BE2C (cell line): ENCODE data around the gene RBMS2.

Source experiments
- DNase-seq: peaks from one replicate; pipeline ENCODE4 v3.0.0-alpha.2; 2020
- H3K27me3 ChIP-seq: fragments of 250-450 bp; sonication (Bioruptor Pico); 2 replicates; pipeline ENCODE4 v1.5.1; 2020; ENCODE audit warnings: mild to moderate bottlenecking
- H3K36me3 ChIP-seq: fragments of 250-450 bp; sonication (Bioruptor Pico); 2 replicates; pipeline ENCODE4 v1.5.1; 2020; ENCODE audit warnings: mild to moderate bottlenecking
- H3K4me1 ChIP-seq: fragments of 250-450 bp; sonication (Bioruptor Pico); 2 replicates; pipeline ENCODE4 v1.5.1; 2020
- H3K4me3 ChIP-seq: 2 replicates; pipeline ENCODE4 v1.5.1; 2011; ENCODE audit warnings: low read depth, low read length
- H3K9me3 ChIP-seq: fragments of 250-450 bp; sonication (Bioruptor Pico); 2 replicates; pipeline ENCODE4 v1.5.1; 2020
- TF ChIP-seq, protein P1 (sequence below): IDR thresholded peaks from 2 replicates; pipeline ENCODE4 v1.5.1; 2012; ENCODE audit warnings: mild to moderate bottlenecking, low read depth, low read length

RBMS2 gene

DNA sequence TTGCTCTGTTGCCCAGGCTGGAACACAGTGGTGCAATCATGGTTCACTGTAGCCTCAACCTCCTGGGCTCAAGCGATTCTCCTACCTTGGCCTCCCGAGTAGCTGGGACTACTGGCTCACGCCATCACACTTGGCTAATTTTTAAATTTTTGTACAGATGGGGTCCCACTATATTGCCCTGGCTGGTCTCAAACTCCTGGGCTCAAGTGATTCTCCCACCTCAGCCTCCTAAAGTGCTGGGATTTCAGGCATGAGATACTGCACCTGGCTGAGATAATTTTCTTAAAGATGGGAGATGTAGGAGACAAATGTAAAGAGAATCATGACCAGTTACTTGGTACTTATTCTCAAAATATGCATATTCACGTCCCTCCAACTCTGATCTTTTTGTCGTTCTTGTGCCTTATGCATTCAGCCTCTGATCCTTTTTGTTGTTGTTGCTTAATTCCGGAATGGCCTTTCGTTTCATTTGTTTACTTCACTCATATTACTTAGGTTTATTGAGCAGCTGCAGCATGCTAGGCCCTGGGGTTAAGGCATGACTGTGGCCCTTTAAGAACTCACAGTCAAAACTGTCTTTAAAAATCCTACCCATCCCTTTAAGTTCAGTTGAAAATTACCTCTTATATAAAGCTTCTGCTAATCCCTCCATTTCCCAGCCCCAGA lies 8.9 kb downstream of the RBMS2 start:
- Histone ChIP-seq H3K4me3 (no peak overlapping the region), H3K9me3 (no peaks in the 10 kb centered on the region), H3K27me3 (no peaks in the 10 kb centered on the region), H3K36me3 (no peaks in the 10 kb centered on the region; the same call in 1 of the 2 replicates), H3K4me1 (no peaks in the 10 kb centered on the region)
- no peak for DNase-seq
- TF ChIP-seq, protein P1, sequence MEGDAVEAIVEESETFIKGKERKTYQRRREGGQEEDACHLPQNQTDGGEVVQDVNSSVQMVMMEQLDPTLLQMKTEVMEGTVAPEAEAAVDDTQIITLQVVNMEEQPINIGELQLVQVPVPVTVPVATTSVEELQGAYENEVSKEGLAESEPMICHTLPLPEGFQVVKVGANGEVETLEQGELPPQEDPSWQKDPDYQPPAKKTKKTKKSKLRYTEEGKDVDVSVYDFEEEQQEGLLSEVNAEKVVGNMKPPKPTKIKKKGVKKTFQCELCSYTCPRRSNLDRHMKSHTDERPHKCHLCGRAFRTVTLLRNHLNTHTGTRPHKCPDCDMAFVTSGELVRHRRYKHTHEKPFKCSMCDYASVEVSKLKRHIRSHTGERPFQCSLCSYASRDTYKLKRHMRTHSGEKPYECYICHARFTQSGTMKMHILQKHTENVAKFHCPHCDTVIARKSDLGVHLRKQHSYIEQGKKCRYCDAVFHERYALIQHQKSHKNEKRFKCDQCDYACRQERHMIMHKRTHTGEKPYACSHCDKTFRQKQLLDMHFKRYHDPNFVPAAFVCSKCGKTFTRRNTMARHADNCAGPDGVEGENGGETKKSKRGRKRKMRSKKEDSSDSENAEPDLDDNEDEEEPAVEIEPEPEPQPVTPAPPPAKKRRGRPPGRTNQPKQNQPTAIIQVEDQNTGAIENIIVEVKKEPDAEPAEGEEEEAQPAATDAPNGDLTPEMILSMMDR = no peak

DNA sequence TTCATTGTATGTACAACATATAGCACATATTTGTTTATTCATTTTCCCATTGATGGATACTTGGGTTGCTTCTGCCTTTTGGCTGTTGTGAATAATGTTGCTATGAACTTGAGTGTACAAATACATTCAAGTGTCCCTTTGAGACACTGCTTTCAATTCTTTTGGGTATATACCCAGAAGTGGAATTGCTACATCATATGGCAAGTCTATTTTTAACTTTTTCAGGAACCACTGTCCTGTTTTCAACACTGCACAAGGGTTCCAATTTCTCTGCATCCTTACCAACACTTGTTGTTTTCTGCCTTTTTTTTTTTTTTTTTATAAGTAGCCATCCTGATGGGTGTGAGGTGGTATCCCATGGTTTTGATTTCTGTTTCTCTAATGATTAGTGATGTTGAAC lies 15.9 kb downstream of the RBMS2 start:
- TF ChIP-seq, protein P1 = no peak
- no peaks in the 10 kb centered on the region for H3K36me3 ChIP-seq
- no peaks in the 10 kb centered on the region for H3K9me3 ChIP-seq
- no peaks in the 10 kb centered on the region; the same call in 1 of the 2 replicates for H3K27me3 ChIP-seq
- no peak overlapping the region for H3K4me3 ChIP-seq
- DNase-seq = no peak
- peaks cover 5% of the 10 kb centered on the region; the same call in 1 of the 2 replicates for H3K4me1 ChIP-seq

DNA sequence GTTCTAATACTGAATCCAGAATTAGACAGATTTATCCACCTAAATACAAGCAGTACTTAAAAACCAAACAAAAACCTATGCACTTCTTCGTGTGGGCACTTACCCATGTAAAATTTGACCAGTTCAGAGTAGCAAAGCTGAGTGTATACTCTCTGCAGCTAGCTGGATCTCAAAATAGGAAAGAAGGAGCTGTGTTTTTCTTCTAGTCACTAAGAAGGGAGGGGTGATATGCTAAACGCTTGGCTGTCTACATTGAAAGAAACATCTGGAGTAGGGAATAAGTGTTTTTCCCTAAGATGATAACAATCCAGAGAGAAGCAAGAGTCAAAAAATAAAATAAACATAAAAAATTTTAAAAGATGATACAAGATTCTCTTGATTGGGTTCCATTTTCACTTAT lies 20.0 kb downstream of the RBMS2 start:
- TF ChIP-seq, protein P1 = no peak
- H3K4me3 ChIP-seq = no peak overlapping the region
- H3K4me1 ChIP-seq = peaks cover 5% of the 10 kb centered on the region; the same call in 1 of the 2 replicates
- DNase-seq = no peak
- no peaks in the 10 kb centered on the region; the same call in 1 of the 2 replicates for H3K27me3 ChIP-seq
- no peaks in the 10 kb centered on the region for H3K9me3 ChIP-seq
- no peaks in the 10 kb centered on the region for H3K36me3 ChIP-seq

DNA sequence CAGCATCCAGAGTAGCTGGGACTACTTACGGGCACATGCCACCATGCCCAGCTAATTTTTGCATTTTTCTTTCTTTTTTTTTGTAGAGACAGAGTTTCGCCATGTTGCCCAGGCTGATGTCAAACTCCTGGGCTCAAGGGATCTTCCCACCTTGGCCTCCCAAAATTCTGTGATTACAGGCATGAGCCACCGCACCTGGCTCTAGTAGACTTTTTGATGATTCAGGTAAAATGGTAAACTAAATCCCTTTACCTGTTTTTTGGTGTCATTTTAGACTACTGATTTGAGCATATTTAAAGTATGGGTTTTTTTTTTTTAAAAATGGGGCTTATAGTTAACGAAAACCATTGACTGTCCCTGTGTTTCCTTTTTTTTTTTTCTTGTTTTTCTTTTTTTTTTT lies 20.5 kb downstream of the RBMS2 start:
- Histone ChIP-seq H3K4me1 (peaks cover 5% of the 10 kb centered on the region; the same call in 1 of the 2 replicates), H3K27me3 (no peaks in the 10 kb centered on the region; the same call in 1 of the 2 replicates), H3K4me3 (no peak overlapping the region), H3K36me3 (no peaks in the 10 kb centered on the region), H3K9me3 (no peaks in the 10 kb centered on the region)
- DNase-seq = no peak
- TF ChIP-seq, protein P1 = no peak

DNA sequence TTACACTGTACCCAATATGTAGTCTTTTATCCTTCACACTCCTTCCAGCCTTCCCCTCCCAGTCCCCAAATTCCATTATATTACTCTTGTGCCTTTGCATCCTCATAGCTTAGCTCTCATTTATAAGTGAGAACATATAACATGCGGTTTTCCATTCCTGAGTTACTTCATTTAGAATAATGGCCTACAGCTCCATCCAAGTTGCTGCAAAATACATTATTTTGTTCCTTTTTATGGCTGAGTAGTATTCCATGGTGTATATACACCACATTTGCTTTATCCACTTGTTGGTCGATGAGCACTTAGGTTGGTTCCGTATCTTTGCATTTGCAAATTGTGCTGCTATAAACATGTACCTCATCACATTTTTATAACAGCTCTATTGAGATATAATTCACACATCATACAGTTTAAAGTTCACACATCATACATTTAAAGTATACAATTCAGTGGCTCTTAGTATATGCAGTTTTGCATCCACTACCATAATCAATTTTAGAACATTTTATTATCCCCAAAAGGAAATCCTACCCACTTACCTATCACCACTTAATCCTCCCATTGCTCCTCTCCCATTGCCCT lies 23.5 kb downstream of the RBMS2 start:
- Histone ChIP-seq H3K27me3 (no peaks in the 10 kb centered on the region), H3K4me3 (no peak overlapping the region), H3K4me1 (no peaks in the 10 kb centered on the region), H3K36me3 (no peaks in the 10 kb centered on the region), H3K9me3 (no peaks in the 10 kb centered on the region)
- TF ChIP-seq, protein P1 = no peak
- DNase-seq = no peak

DNA sequence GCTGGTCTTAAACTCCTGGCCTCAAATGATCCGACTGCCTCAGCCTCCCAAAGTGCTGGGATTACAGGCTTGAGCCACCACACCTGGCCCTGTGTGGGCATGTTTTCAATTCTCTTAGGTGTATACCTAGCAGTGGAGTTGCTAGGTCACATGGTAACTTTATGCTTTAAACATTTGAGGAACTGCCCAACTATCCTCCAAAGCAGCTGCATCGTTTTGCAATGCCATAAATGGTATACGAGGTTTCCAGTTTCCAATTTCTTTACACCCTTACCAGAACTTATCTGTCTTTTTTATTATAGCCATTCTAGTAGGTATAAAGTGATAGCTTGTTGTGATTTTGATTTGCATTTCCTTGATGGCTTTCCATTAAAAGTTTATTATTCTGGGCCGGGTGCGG lies 25.1 kb downstream of the RBMS2 start:
- H3K4me1 ChIP-seq = no peaks in the 10 kb centered on the region
- no peak for DNase-seq
- no peaks in the 10 kb centered on the region for H3K36me3 ChIP-seq
- H3K9me3 ChIP-seq = no peaks in the 10 kb centered on the region
- TF ChIP-seq, protein P1 = no peak
- H3K4me3 ChIP-seq = no peak overlapping the region
- H3K27me3 ChIP-seq = no peaks in the 10 kb centered on the region
